ENCODE data around the gene NFATC2.

The NFATC2 gene

GRCh38 chr20:51412951-51413481 is 129.5 kb downstream of the NFATC2 start:
- ATAC-seq (no peak), DNase-seq (no peak)

DNA sequence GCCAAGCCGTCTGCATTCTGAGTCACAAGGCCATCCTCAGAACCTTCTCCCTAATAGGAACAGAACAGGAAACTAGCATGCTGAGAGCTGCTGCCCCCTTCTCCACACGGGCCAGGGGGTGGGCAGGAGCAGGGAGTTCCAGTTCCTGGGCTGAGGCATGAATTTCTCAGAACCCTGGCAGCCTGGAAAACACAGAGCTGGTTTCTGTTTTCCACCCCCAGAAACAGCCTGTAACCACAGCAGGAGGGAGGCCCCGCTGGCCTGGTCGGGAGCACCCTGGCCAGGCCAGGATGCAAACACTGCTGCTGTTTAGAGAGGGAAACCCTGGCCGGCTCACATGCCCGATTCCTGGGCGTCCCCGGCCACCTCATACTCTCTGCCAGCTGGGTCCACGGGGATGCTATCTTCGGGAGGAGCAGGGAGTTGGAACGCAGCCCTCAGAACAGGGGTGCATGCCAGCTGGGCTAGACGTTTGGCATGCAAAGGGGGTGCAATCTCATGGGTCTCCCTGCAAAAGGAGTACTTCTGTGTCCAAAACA is 130.1 kb downstream of the NFATC2 start:
- ATAC-seq (peak; percentile 26), DNase-seq (peak; percentile 23)

DNA sequence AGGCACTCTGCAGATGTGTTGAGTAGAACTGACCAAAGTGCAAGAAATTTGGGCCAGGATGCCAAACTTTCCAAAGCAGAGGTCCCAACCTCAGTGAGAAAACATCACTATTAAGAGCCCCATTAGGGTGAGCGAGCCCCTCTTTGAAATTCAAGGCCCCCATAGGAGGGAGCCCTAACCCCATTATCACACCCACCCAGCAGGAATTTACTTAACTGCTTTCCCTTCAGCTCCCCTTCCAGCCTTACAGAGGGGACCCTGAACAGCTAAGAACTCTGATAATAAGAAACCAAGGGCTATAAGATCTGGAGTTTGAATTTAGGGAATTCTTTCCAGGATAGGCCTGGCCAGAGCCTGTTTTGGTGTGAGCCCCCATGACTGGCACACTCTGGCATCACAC is 130.6 kb downstream of the NFATC2 start:
- no peak for ATAC-seq
- no peak for DNase-seq

- DNase-seq (no peak), ATAC-seq (no peak)
Measured at GRCh38 chr20:51410586-51411325, 131.8 kb downstream of the NFATC2 start.

DNA sequence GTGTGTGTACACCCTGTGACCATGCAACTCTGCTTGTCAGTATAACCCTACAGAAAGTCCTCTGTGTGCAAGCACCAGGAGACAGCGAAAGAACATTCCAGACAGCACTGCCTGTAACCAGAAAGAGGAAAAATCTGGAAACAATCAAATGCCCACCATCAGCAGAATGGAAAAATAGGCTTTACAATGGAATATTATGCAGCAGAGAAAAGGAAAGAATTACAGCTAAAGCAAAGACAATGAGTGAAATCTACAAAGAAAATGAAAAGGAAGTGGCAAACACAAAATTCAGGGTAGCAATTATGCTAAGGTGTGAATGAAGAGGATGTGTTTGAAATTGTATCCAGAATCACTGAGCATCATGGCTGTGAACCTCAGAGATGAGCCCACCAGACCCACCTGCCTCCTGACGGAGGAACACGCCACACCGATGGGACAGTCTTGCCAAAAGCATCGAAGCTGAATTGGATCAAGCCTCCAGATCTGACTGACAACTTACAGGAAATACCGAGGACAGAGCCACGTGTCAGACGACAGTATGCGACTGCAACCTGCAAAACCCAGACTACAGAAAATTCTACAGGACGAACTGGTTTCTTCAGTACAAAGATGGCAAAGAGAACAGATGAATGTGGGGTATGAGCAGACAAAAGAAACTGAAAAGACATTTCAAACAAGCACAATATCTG is 133.2 kb downstream of the NFATC2 start:
- no peak for ATAC-seq

GRCh38 chr20:51404297-51405060 is 138.0 kb downstream of the NFATC2 start:
- ATAC-seq, result peak; percentile 88
- peak; percentile 80 for DNase-seq

More for the DNA sequence above, 133.2 kb downstream of the NFATC2 start:
- DNase-seq, result no peak

- DNase-seq (no peak), ATAC-seq (no peak)
Measured at GRCh38 chr20:51403466-51404220, 138.9 kb downstream of the NFATC2 start.

GRCh38 chr20:51402201-51402600 is 140.3 kb downstream of the NFATC2 start:
- ATAC-seq, result no peak
- DNase-seq, result no peak

- no peak for ATAC-seq
- DNase-seq, result no peak
Measured at GRCh38 chr20:51401496-51401895, 141.0 kb downstream of the NFATC2 start.

GRCh38 chr20:51400051-51400926 is 142.2 kb downstream of the NFATC2 start:
- peak; percentile 66 for ATAC-seq
- DNase-seq, result peak; percentile 71

DNA sequence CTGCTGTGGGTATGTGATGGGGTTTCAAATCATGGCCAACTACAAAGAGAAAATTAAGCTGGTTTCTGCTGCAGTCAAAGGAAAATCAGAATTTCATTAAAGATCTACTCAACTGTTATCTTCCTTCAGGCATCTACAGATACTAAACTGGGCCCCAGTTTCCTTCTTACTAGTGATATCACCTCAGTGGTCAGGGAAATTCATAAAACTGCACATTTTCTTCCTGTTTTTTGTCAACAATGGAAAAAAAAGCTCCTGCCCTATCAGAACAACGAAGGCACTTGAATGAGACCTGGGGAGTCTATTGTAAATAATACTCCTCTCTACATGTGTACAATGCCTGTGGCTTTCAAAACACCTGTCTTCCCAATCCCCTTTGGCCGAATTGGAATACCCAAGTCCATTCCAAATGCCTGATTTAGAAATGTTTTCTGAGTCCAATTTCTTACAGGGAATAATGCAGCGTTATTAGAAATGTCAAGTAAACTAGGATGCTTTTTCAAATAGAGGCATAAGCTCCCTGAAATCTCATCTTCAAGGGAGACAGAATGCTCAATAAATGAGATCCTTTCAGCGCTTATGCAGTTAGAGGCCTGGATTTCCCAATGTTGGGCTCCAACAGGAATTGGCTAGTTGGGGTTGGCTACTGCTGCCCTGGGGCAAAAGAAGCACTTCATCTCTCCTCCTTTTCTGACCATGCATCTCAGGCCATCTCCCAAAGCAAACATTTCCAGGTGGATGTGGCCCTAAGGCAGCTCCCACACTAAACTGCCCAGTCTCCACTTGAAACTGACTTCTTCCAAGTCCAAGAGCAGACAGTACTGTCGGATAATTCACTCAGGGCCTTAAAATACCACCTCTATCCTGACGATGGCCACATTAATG is 143.3 kb downstream of the NFATC2 start:
- DNase-seq (no peak), ATAC-seq (no peak)

DNA sequence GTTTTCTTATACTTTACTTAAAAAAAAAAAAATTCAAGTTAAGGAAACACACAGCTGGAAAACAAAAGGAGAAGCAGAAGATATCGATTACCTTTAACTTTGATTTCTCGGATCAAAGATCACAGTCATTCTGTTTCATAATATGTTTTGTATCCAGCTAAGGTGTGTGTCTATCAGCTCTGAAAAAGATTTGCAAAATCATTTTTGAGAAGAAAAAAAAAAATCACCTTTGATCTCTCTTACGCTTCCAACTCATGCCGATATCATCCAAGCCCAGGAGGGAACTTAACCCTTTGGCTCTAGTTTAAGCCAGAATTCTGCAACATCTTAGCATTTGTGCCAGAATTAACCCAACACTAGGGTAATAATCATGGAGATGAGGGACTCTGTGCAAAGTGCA is 144.0 kb downstream of the NFATC2 start:
- DNase-seq (no peak), ATAC-seq (no peak)

DNA sequence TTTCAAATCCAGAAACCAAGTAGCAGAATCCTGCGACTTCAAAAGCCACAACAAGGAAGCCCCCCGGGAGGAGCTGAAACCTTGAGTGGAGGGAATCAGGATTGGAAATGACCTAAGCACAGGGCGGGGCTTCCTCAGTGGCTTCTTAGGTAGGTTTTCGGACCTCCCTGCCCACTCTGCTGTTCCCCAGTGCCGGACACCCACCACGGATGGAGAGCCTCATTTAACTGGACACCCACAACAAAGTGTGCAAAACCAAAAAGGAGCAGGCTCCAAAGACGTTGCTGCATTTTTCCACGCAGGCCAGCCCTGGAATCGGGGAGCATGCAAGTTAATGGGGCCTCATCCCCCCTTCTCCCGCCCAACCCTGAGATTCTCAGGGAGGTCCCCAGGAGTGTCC is 144.4 kb downstream of the NFATC2 start:
- ATAC-seq, result no peak
- no peak for DNase-seq

GRCh38 chr20:51397137-51397536 is 145.4 kb downstream of the NFATC2 start:
- no peak for ATAC-seq

DNA sequence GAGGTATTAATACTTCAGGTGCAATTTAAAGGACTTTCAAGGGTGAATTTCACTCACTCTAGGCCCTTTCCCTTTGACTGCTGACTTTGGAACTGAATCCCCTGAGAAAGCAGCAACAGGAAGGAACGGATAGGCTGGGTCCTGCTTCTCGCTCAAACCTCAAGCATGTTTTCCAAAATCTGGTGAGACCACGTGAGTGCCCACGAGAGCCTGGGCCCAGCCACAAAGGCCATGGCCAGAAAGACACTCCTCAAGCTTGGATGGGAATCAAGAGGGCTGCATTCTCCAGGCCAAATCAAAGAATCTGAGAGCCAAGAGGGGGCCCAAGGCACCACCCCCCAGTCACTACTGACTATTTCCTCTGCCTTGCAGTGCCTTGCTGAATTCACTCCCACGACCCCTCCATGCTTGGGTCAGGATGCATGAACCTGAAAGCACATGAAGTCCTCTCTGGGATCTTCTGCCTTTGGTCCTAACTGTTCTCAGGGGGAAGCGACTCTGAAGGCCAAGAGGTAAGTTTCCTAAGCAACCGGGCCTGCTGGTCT is 146.1 kb downstream of the NFATC2 start:
- DNase-seq, result no peak
- ATAC-seq, result no peak

More at GRCh38 chr20:51397137-51397536, 145.4 kb downstream of the NFATC2 start:
- no peak for DNase-seq

DNA sequence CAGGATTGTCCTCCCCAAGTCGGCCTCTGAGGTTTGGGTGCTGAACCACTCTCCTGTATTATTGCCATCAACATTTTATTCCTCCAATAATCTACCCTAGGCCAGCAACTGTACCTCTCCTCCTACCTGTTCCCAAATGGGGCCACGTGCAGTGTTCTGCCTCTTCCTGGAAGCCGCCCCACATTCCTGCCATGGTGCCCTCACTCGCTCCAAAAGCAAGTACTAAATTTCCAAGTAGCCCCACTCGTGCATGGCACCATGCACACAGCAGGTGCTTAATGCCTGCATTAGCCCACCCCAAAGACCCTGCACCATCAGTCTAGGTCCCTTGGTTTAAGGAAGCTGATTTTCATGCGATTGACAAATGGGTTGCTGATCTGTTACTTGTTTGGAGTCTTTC is 147.8 kb downstream of the NFATC2 start:
- no peak for DNase-seq
- no peak for ATAC-seq

GRCh38 chr20:51393571-51393970 is 148.9 kb downstream of the NFATC2 start:
- DNase-seq (no peak), ATAC-seq (no peak)

- DNase-seq (no peak), ATAC-seq (no peak)
Measured at GRCh38 chr20:51392614-51393186, 149.8 kb downstream of the NFATC2 start.

GRCh38 chr20:51391926-51392325 is 150.6 kb downstream of the NFATC2 start:
- ATAC-seq (no peak), DNase-seq (no peak)
